GM18507 (cell line): ENCODE measurements around the gene PPP1R3F.
A peak's percentile ranks its signal among the peaks of the same experiment; 100 is the strongest.
"Not testable (repeated sequence)": the region's sequence is repeated elsewhere in the genome, so short reads cannot be mapped to it uniquely, and the experiment has no call there.

Source experiments
- DNase-seq: peaks from one replicate; pipeline ENCODE4 v3.0.0; 2011; ENCODE audit warnings: low read depth; ENCODE audit not compliant: insufficient read length; ENCODE audit errors: extremely low spot score
- FAIRE-seq: peaks from 2 replicates; lab custom pipeline; 2011; peaks lifted over from hg19 to GRCh38; lab: Jason Lieb, UNC

PPP1R3F gene

GRCh38 chrX:49269010-49269766 lies 405 bp upstream of the PPP1R3F start:
- peak; percentile 98 for FAIRE-seq

GRCh38 chrX:49270249-49270921 lies 792 bp downstream of the PPP1R3F start:
- no peak for FAIRE-seq
- no peak for DNase-seq

More at GRCh38 chrX:49269010-49269766, 405 bp upstream of the PPP1R3F start:
- peak; percentile 71 for DNase-seq

GRCh38 chrX:49271341-49271740 lies 1.7 kb downstream of the PPP1R3F start:
- DNase-seq (no peak), FAIRE-seq (no peak)

- FAIRE-seq = no peak
- no peak for DNase-seq
Measured at GRCh38 chrX:49272421-49272820, 2.8 kb downstream of the PPP1R3F start.

- DNase-seq (no peak), FAIRE-seq (no peak)
Measured at GRCh38 chrX:49273181-49273727, 3.7 kb downstream of the PPP1R3F start.

GRCh38 chrX:49276207-49276606 lies 6.6 kb downstream of the PPP1R3F start:
- FAIRE-seq = no peak
- DNase-seq = no peak

- DNase-seq (no peak), FAIRE-seq (no peak)
Measured at GRCh38 chrX:49276671-49277534, 7.3 kb downstream of the PPP1R3F start.

GRCh38 chrX:49277535-49277830 lies 7.9 kb downstream of the PPP1R3F start:
- FAIRE-seq = no peak
- DNase-seq = no peak

- FAIRE-seq = no peak
- DNase-seq = no peak
Measured at GRCh38 chrX:49278081-49278480, 8.5 kb downstream of the PPP1R3F start.

GRCh38 chrX:49282647-49283011 lies 13.0 kb downstream of the PPP1R3F start:
- DNase-seq (no peak), FAIRE-seq (peak; percentile 47)

GRCh38 chrX:49284212-49284611 lies 14.6 kb downstream of the PPP1R3F start:
- FAIRE-seq (no peak), DNase-seq (no peak)

- no peak for DNase-seq
- no peak for FAIRE-seq
Measured at GRCh38 chrX:49286136-49286535, 16.5 kb downstream of the PPP1R3F start.

GRCh38 chrX:49286581-49286980 lies 17.0 kb downstream of the PPP1R3F start:
- DNase-seq (no peak), FAIRE-seq (no peak)

- DNase-seq (no peak), FAIRE-seq (no peak)
Measured at GRCh38 chrX:49287665-49288064, 18.1 kb downstream of the PPP1R3F start.

GRCh38 chrX:49290215-49290614 lies 20.6 kb downstream of the PPP1R3F start:
- FAIRE-seq (no peak), DNase-seq (no peak)

- DNase-seq (no peak), FAIRE-seq (peak; percentile 84)
Measured at GRCh38 chrX:49291615-49292337, 22.2 kb downstream of the PPP1R3F start.

- FAIRE-seq (no peak), DNase-seq (no peak)
Measured at GRCh38 chrX:49292400-49293362, 23.1 kb downstream of the PPP1R3F start.

GRCh38 chrX:49299293-49299692 lies 29.7 kb downstream of the PPP1R3F start:
- not testable (repeated sequence) for DNase-seq, FAIRE-seq
